ENCODE results near the gene PRSS36.
"Not testable (repeated sequence)": the region's sequence is repeated elsewhere in the genome, so short reads cannot be mapped to it uniquely, and the experiment has no call there.

Gene PRSS36

DNA sequence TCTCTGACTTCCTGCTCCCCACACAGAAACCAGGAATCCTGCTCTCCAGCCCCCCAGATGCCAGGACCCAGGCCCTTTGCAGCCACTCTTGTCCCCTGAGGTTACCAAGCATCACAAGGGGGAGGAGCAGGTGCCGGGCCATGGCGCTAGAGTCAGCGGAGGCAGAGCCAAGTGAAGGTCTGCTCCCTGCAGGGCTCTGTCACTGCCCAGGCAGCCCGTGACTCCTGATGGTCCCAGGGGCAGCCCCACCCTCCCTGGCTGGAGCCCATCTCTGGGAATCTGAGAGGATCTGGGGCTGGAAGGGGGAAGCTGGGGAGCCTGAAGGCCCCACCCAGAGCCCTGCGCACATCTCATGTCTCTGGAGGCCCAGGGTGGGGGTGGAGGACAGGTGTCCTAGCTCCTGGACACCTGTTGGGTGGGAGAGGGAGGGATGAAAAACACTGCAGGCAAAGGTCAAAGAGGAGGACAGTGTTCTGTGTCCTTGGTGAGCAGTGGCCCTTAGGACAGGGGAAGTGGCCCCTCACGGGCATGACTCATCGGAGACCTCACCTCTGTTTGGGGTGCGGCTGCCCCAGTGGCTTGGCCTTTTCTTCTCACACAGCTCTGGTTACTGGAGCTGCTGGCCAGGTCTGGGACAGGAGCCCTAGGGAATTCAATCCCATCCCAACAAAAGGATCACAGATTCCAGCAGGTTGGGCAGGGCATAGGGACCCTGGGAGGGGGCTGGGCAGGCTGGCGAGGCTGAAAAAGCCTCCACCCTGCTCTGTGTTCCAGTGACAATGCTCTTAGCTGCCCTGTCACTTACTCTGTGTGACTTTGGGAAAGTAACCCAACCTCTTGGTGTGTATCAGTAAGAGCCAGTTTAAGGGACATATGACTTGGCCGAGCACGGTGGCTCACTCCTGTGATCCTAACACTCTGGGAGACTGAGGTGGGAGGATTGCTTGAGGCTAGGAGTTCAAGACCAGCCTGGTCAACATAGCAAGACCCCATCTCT lies at the start of gene PRSS36:
TSS of gene PRSS36 (minus strand) at position 173 of the 997 bp plus-strand sequence. CDS start at position 142, 31 bp downstream.
- no peak for DNase-seq

GRCh38 chr16:31199430-31200041 lies 49.7 kb upstream of the PRSS36 start:
- no peak for DNase-seq

- DNase-seq, result no peak
Measured at GRCh38 chr16:31198207-31198882, 48.5 kb upstream of the PRSS36 start.

- DNase-seq, result no peak
Measured at GRCh38 chr16:31196324-31197088, 46.6 kb upstream of the PRSS36 start.

GRCh38 chr16:31195861-31196260 lies 46.0 kb upstream of the PRSS36 start:
- not testable (repeated sequence) for DNase-seq

- no peak for DNase-seq
Measured at GRCh38 chr16:31194898-31195297, 45.0 kb upstream of the PRSS36 start.

DNA sequence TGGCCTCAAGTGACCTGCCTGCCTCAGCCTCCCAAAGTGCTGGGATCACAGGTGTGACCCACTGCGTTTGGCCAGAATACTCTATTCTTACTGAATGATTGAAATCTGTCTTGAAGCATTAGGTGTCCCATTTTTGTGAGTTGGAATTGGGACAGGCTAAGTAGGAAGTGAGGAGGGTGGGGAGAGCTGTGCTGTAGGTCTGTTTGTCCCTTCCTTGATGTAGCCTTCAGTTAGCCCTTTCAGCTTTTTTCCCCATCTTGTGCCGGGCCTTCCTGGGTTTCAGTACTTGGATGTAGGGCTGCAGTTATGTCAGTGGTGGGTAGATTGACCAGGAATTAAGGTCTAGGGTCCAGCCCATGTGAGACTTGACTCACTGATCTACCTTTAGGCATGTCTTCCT lies 44.0 kb upstream of the PRSS36 start:
- DNase-seq, result no peak

DNA sequence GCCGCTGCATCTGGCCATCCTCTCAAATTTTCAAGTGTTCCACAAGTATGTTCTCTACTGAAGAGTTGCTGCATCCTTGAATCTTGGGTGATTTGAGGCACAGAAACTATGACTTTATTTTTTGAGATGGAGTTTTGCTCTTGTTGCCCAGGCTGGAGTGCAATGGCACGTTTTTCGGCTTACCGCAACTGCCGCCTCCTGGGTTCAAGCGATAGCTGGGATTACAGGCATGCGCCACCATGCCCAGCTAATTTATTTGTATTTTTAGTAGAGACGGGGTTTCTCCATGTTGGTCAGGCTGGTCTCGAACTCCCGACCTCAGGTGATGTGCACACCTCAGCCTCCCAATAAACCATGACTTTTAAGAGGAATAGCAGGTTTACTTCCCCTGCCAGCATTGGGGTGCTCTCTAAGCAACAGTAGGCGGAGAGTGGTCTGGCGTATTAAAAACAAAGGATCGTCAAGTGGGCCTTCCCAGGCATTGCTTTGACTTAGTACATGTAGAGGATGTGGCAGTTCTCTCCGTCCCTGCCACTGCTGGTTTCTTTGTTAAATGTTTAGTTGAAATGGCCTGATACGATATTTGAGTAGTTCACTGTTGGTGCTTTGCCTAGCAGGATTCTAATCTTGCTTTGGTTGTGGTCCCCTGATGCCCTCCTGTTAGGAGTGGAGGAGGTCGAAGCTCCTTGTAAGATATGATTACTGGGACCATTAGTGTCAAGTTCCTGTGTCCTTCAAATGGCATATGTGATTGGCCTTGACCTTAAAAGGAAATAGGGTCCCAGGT lies 43.2 kb upstream of the PRSS36 start:
- no peak for DNase-seq

DNA sequence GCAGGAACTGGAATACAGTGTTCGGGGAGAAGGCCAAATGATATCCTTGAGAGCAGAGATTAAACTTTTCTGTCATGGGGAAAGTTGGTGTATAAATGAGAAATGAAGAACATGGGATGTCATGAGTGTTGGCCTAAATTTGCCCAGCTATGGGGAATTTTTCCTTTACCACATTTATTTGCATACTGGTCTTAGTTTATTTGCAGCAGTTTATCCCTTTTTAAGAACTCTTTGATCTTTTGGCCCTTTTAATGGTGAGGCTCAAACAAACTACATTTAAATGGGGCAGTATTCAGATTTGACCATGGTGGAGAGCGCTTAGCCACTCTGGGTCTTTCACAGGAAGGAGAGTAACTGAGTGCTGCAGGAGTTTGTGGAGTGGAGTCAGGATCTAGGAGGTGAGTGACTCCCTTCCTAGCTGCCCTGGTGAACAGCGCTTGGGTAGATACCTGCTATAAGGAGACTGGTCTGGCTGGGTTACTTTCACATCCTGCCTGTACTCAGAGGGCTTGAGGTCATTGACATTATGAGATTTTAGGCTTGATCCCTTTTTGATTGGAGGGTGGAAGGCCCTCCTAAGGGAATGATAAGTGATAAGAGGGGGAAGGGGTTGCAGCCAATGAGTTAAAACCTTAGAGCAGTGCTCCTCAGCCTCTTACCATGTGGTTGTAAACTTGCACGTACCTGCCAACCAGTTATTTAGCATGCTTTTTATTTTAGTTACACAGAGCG lies 42.0 kb upstream of the PRSS36 start:
- no peak for DNase-seq

DNA sequence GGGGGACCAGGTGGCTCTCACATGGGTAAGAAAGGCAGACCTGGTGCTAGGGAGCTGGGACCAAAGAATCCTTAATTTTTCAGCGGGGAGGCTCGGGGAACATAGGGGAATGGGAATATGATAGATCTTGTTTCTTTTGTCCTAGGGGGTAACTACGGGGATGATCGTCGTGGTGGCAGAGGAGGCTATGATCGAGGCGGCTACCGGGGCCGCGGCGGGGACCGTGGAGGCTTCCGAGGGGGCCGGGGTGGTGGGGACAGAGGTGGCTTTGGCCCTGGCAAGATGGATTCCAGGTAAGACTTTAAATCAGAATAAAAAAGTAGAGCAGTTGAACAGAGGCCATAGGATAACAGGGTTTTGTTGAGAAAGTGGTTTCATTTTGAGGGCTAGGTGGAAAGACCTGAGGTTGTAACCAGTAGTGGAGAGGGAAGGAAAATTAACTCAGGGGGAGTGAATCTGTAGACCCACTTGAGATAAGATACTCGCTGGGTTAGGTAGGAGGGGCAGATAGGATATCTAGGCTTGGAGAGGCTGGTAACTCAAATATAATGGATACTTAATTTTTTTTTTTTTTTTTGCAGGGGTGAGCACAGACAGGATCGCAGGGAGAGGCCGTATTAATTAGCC lies 41.1 kb upstream of the PRSS36 start:
- DNase-seq, result no peak

DNA sequence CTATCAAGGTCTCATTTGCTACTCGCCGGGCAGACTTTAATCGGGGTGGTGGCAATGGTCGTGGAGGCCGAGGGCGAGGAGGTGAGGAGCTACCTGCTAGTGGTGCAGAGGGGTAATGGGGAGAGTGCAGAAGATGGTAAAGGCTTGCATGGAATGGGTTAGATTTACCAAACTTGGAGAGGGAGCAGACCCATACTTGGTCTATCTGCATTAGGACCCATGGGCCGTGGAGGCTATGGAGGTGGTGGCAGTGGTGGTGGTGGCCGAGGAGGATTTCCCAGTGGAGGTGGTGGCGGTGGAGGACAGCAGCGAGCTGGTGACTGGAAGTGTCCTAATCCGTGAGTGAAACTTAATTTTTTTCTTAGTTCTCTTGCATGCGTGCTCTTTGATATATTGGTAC lies 40.2 kb upstream of the PRSS36 start:
- DNase-seq, result no peak

DNA sequence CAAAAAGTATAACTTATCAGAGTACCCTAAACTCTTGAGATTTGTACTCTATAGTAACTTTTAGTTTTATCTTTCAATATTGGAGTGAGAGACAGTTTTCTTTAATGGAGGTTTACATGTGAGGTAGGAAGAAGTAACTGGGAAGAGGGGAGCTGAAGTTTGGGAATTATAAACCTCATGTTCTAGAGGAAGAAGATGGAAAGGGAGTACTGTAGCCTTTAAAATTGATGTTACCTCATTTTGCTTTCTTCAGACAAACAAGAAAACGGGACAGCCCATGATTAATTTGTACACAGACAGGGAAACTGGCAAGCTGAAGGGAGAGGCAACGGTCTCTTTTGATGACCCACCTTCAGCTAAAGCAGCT lies 39.5 kb upstream of the PRSS36 start:
- no peak for DNase-seq

- DNase-seq, result no peak
Measured at GRCh38 chr16:31188450-31189411, 38.9 kb upstream of the PRSS36 start.

DNA sequence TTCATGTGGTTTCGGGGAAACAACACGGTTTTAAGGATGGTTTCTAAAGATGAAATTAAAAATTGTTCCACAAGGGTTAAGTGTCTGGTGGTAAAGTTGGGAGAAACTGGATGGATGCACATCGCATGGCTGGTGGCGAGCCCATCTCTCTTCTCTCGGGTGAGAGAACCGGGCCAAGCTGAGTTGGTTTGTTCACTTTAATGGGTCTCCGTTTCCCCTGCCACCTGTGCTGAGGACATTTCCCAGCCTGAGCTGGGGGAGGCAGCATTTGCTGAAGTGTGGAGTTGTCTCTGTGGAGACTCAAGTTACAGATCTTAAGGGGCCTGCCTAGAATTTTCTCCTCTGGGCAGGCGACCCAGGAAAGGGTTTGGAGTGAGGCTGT lies 37.9 kb upstream of the PRSS36 start:
- no peak for DNase-seq

DNA sequence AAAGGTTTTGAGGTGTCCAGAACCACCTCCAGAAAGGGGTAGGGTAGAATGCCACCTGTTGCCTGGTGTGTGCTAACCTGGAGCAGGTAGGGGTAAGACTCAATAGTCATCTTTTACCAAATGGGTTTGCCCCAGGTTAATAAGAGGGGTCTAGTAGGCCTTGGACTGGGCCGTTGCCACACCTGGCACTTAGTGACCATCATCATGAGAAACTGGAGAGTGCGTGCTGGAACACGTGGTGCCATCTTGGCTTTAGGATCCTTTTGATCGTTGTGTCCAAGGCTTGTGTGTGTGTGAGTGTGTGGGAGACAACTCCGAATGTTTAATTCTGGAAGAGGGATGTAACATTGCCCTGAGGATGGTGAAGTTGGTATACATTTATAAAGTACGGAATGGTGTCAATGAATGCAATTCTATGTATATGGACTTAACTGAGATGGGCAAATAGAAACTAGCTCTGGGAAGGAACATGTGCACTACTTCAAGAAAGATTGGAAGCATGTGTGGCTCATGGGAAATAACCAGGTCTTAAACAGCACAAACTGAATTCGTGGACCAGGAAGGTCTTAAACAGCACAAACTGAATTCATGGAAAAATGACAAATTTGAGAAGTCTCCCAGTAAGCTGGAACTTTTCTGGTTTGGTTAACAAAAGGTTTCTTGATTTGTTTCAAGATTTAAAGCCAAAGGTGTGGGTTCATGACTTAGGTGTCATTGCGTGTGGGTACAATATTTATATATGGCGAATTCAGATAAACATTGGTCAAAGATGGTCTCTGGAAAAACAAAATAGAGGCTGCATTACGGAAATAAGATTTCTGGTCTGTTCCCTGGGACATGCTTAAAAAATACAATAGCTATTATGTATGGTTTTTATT lies 37.3 kb upstream of the PRSS36 start:
- no peak for DNase-seq

GRCh38 chr16:31186176-31186575 lies 36.3 kb upstream of the PRSS36 start:
- no peak for DNase-seq

DNA sequence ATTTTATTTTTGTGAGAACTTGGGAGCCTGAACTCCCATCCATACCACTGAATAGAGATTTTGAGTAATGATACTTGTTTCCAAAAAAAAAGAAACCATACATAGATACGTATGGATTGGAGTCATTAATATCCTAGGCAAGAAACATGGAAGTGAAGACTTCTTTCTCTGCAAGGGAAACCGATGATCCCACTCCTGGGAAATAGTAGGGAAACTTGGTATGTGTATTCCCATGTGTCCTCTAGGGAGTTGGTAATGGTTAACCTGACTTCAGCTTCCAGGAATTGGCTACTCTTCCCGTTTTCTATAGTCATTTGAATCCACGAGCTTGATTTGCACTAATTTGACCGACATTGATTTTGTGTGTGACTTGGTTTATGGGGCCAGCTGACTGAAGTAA lies 35.5 kb upstream of the PRSS36 start:
- DNase-seq, result no peak

- DNase-seq, result no peak
Measured at GRCh38 chr16:31184888-31185287, 35.0 kb upstream of the PRSS36 start.

Measured in NCI-H1930 (cell line).